ENCODE measurements around the gene POGK. TPM values are rescaled to one million over a fixed set of nuclear protein-coding genes. Genes with fewer than 3 reads are reported as not detected.

POGK gene
- total and polyA plus RNA-seq, 9 of the 15 experiments (the other 6 are each of a cell fraction or from before 2014, with no cell fraction given), result 6.1 to 44.5 (median 24.3) TPM

DNA sequence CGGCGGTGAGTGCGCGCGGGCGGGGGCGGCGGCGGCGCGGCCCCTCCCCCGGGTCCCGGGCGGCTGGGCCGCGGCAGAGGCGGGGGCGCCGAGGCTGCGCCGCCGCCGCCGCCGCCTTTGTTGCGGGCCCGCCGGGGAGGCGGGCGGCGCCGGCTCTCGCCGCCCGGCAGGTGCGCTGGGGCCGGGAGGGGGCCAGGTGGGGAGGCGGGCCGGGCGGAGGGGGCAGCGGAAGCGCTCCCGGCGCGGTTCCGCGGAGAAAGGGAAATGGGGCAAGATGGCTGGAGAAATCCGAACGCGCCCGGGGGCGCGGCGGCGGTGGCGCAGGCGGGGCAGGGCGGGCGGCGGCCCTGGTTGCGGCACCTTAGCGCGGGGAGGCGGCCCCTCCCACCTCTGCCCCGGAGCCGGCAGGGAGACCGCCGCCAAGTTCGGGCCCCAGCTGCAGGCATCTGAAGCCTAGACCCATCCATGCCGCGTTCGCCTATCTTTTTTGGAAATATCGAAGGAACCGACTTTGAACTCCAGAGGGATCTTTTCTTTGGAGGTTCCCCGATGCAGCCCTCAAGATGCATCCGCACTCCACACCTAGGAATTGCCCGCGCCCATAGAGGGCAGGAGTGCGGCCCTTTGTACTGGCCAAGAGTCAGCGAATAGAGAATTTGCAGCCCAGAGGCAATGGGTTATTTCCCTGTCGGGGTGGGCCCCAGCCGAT, 479 bp downstream of the POGK start (continued):
- TF ChIP-seq, protein P1, sequence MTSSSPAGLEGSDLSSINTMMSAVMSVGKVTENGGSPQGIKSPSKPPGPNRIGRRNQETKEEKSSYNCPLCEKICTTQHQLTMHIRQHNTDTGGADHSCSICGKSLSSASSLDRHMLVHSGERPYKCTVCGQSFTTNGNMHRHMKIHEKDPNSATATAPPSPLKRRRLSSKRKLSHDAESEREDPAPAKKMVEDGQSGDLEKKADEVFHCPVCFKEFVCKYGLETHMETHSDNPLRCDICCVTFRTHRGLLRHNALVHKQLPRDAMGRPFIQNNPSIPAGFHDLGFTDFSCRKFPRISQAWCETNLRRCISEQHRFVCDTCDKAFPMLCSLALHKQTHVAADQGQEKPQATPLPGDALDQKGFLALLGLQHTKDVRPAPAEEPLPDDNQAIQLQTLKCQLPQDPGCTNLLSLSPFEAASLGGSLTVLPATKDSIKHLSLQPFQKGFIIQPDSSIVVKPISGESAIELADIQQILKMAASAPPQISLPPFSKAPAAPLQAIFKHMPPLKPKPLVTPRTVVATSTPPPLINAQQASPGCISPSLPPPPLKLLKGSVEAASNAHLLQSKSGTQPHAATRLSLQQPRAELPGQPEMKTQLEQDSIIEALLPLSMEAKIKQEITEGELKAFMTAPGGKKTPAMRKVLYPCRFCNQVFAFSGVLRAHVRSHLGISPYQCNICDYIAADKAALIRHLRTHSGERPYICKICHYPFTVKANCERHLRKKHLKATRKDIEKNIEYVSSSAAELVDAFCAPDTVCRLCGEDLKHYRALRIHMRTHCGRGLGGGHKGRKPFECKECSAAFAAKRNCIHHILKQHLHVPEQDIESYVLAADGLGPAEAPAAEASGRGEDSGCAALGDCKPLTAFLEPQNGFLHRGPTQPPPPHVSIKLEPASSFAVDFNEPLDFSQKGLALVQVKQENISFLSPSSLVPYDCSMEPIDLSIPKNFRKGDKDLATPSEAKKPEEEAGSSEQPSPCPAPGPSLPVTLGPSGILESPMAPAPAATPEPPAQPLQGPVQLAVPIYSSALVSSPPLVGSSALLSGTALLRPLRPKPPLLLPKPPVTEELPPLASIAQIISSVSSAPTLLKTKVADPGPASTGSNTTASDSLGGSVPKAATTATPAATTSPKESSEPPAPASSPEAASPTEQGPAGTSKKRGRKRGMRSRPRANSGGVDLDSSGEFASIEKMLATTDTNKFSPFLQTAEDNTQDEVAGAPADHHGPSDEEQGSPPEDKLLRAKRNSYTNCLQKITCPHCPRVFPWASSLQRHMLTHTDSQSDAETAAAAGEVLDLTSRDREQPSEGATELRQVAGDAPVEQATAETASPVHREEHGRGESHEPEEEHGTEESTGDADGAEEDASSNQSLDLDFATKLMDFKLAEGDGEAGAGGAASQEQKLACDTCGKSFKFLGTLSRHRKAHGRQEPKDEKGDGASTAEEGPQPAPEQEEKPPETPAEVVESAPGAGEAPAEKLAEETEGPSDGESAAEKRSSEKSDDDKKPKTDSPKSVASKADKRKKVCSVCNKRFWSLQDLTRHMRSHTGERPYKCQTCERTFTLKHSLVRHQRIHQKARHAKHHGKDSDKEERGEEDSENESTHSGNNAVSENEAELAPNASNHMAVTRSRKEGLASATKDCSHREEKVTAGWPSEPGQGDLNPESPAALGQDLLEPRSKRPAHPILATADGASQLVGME (CRISPR knock-in tag; IDR thresholded peaks at IDR 0.05), result no peak
- TF ChIP-seq HNRNPLL (IDR thresholded peaks at IDR 0.05; ENCODE audit: low read depth, low read length, poor library complexity, severe bottlenecking) (peak; percentile 8), HNRNPH1 (optimal IDR thresholded peaks at IDR 0.05; ENCODE audit: low read depth, low read length) (no peak), ZNF764 (CRISPR knock-in tag; IDR thresholded peaks at IDR 0.05; ENCODE audit: low read depth) (no peak), TCFL5 (CRISPR knock-in tag; conservative IDR thresholded peaks at IDR 0.05) (no peak), KDM5B (IDR thresholded peaks at IDR 0.05; ENCODE audit: insufficient replicate concordance, low read depth, low read length) (peak; percentile 26), SRSF1 (IDR thresholded peaks at IDR 0.05; ENCODE audit: low read depth, low read length) (no peak), L3MBTL2 (IDR thresholded peaks at IDR 0.05) (peak; percentile 9), CCAR2 (IDR thresholded peaks at IDR 0.05; ENCODE audit: low read depth, low read length) (no peak), ZBTB7A (IDR thresholded peaks at IDR 0.05; ENCODE audit: borderline replicate concordance, control insufficient read depth, low read depth, low read length) (0 out of 2 replicates have a peak, but pooled peaks have one; percentile 39), PML (IDR thresholded peaks at IDR 0.05; ENCODE audit: low read length) (no peak)
- TF ChIP-seq, protein P2, sequence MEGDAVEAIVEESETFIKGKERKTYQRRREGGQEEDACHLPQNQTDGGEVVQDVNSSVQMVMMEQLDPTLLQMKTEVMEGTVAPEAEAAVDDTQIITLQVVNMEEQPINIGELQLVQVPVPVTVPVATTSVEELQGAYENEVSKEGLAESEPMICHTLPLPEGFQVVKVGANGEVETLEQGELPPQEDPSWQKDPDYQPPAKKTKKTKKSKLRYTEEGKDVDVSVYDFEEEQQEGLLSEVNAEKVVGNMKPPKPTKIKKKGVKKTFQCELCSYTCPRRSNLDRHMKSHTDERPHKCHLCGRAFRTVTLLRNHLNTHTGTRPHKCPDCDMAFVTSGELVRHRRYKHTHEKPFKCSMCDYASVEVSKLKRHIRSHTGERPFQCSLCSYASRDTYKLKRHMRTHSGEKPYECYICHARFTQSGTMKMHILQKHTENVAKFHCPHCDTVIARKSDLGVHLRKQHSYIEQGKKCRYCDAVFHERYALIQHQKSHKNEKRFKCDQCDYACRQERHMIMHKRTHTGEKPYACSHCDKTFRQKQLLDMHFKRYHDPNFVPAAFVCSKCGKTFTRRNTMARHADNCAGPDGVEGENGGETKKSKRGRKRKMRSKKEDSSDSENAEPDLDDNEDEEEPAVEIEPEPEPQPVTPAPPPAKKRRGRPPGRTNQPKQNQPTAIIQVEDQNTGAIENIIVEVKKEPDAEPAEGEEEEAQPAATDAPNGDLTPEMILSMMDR (IDR thresholded peaks at IDR 0.05 in 2 of 3, conservative IDR thresholded peaks at IDR 0.05 in 1 of 3; ENCODE audit: insufficient read depth in 2 of 3, low read depth in 1 of 3, low read length in 3 of 3), result peak; percentile 30 to 44 (median 33); a peak in 4 of 6 replicates
- TF ChIP-seq, protein P3, sequence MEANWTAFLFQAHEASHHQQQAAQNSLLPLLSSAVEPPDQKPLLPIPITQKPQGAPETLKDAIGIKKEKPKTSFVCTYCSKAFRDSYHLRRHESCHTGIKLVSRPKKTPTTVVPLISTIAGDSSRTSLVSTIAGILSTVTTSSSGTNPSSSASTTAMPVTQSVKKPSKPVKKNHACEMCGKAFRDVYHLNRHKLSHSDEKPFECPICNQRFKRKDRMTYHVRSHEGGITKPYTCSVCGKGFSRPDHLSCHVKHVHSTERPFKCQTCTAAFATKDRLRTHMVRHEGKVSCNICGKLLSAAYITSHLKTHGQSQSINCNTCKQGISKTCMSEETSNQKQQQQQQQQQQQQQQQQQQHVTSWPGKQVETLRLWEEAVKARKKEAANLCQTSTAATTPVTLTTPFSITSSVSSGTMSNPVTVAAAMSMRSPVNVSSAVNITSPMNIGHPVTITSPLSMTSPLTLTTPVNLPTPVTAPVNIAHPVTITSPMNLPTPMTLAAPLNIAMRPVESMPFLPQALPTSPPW (CRISPR knock-in tag; IDR thresholded peaks at IDR 0.05), result peak; percentile 77
